K562 (cell line): ENCODE data around the gene HMX3. TPM values are rescaled to one million over a fixed set of nuclear protein-coding genes. Genes with fewer than 3 reads are reported as not detected.
A peak's percentile ranks its signal among the peaks of the same experiment; 100 is the strongest.

Source experiments
- ELF4 ChIP-seq: fragments of 450-650 bp; formaldehyde crosslinking; IDR thresholded peaks from 2 replicates; pipeline ENCODE4 v1.4.0; 2022; ENCODE audit warnings: missing genetic modification characterization
- PPARD ChIP-seq: fragments of 250-450 bp; sonication (Bioruptor Pico); IDR thresholded peaks from 2 replicates; pipeline ENCODE4 v1.8.0; 2022; ENCODE audit warnings: inconsistent platforms, mild to moderate bottlenecking, moderate library complexity
- PYGO2 ChIP-seq: fragments of 450-650 bp; IDR thresholded peaks from 2 replicates; pipeline ENCODE4 v1.6.1; 2016; ENCODE audit warnings: mild to moderate bottlenecking, missing genetic modification characterization, moderate library complexity, missing compliant biosample characterization
- RFX7 ChIP-seq: fragments of 250-450 bp; sonication (Bioruptor Pico); IDR thresholded peaks from 2 replicates; pipeline ENCODE4 v1.5.1; 2021; ENCODE audit warnings: mild to moderate bottlenecking
- SPI1 ChIP-seq: IDR thresholded peaks from 2 replicates; pipeline ENCODE4 v1.6.1; 2011; ENCODE audit warnings: low read depth, low read length, control low read depth, borderline replicate concordance
- TAF9B ChIP-seq: fragments of 450-650 bp; IDR thresholded peaks from 2 replicates; pipeline ENCODE4 v1.6.1; 2018; ENCODE audit warnings: mild to moderate bottlenecking; ENCODE audit not compliant: partially characterized antibody
- ZNF165 ChIP-seq: fragments of 250-450 bp; sonication (Bioruptor Pico); IDR thresholded peaks from 2 replicates; pipeline ENCODE4 v1.4.0; 2020; ENCODE audit warnings: borderline replicate concordance
- ZNF316 ChIP-seq: fragments of 450-650 bp; IDR thresholded peaks from 2 replicates; pipeline ENCODE4 v1.6.1; 2016
- ZNF561 ChIP-seq: fragments of 450-650 bp; formaldehyde crosslinking; conservative IDR thresholded peaks from 2 replicates; pipeline ENCODE4 v1.4.0; 2020; ENCODE audit warnings: mild to moderate bottlenecking, moderate library complexity
- ZNF707 ChIP-seq: fragments of 250-450 bp; sonication (Bioruptor Pico); conservative IDR thresholded peaks from 2 replicates; pipeline ENCODE4 v1.8.0; 2022; ENCODE audit warnings: inconsistent platforms, mild to moderate bottlenecking, moderate library complexity
- polyA plus RNA-seq, 8 experiments: library from polyadenylated mRNA; depleted of rRNA in 4 of 8; stranded (reverse) in 5 of 8; unstranded in 3 of 8; fragments of >200 nt; fragmentation: Nextera tagmentation in 2 of 8; fragmentation: Illumina TruSeq in 1 of 8; extraction: Ambion mirVana in 2 of 8; extraction: Trizol in 1 of 8; gene quantifications; 2 replicates each; pipeline versions ENCODE4 v1.2.1 to v1.2.3, GENCODE V29; 2011 to 2014; ENCODE audit warnings: inconsistent platforms in 1 of 8, missing spikeins in 1 of 8
- total RNA-seq, 7 experiments: library from RNA; depleted of rRNA in 6 of 7; stranded (reverse); fragments of >200 nt in 6 of 7; fragmentation: Illumina TruSeq in 2 of 7; extraction: Trizol in 2 of 7; gene quantifications; 2 replicates each; pipeline versions ENCODE4 v1.2.1 to v1.2.3, GENCODE V29; 2011 to 2021; ENCODE audit warnings: low replicate concordance in 1 of 7
- TF ChIP-seq, protein P1 (sequence below), 2 experiments: fragments of 450-650 bp in 1 of 2; sonication (generic) in 1 of 2; formaldehyde crosslinking in 1 of 2; IDR thresholded peaks; 2 replicates each; pipeline versions ENCODE4 v1.7.1 to v1.9.0; 2016 to 2022; ENCODE audit warnings: inconsistent platforms in 1 of 2, mild to moderate bottlenecking in 1 of 2, missing genetic modification reagents in 1 of 2
- TF ChIP-seq, protein P2 (sequence below): sonication (generic); formaldehyde crosslinking; IDR thresholded peaks from 2 replicates; pipeline ENCODE4 v1.8.0; 2022; ENCODE audit warnings: mild to moderate bottlenecking, missing genetic modification reagents
- TF ChIP-seq, protein P3 (sequence below): fragments of 450-650 bp; IDR thresholded peaks from 2 replicates; pipeline ENCODE4 v1.6.1; 2016
- TF ChIP-seq, protein P4 (sequence below): sonication (generic); formaldehyde crosslinking; IDR thresholded peaks from 2 replicates; pipeline ENCODE4 v1.8.0; 2022; ENCODE audit warnings: mild to moderate bottlenecking, missing genetic modification reagents

Gene HMX3
- total and polyA plus RNA-seq, 9 of the 15 experiments (the other 6 are each of a cell fraction or from before 2014, with no cell fraction given) = 0.55 to 43.5 (median 7.4) TPM; not detected in 2

DNA sequence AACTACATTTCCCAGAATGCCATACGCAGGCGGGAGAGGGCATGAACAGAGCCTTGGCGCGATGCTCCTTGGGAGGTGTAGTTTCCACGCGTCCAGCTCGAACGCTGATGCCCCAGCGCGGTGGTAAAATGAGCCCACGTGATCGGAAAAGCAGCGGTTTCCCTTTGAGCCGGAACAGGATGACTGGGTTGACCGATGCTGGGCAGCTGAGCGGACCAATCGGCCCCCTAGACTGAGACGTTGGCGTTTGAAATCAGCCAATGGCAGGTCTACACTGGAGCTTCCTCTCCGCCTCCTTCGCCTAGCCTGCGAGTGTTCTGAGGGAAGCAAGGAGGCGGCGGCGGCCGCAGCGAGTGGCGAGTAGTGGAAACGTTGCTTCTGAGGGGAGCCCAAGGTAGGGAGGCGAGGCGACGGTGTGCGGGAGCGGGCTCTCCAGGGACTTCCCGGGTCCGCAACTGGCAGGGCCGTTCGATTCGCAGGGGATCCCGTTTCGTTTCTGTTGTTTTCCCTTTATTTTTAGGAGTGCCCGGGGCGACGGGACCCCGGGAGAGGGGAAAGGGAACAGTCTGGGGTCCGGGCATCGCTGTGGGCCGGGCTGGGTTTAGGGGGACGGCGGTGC lies 18.4 kb downstream of the HMX3 start, which contains the start of gene BUB3 (continued):
- TF ChIP-seq, protein P1, sequence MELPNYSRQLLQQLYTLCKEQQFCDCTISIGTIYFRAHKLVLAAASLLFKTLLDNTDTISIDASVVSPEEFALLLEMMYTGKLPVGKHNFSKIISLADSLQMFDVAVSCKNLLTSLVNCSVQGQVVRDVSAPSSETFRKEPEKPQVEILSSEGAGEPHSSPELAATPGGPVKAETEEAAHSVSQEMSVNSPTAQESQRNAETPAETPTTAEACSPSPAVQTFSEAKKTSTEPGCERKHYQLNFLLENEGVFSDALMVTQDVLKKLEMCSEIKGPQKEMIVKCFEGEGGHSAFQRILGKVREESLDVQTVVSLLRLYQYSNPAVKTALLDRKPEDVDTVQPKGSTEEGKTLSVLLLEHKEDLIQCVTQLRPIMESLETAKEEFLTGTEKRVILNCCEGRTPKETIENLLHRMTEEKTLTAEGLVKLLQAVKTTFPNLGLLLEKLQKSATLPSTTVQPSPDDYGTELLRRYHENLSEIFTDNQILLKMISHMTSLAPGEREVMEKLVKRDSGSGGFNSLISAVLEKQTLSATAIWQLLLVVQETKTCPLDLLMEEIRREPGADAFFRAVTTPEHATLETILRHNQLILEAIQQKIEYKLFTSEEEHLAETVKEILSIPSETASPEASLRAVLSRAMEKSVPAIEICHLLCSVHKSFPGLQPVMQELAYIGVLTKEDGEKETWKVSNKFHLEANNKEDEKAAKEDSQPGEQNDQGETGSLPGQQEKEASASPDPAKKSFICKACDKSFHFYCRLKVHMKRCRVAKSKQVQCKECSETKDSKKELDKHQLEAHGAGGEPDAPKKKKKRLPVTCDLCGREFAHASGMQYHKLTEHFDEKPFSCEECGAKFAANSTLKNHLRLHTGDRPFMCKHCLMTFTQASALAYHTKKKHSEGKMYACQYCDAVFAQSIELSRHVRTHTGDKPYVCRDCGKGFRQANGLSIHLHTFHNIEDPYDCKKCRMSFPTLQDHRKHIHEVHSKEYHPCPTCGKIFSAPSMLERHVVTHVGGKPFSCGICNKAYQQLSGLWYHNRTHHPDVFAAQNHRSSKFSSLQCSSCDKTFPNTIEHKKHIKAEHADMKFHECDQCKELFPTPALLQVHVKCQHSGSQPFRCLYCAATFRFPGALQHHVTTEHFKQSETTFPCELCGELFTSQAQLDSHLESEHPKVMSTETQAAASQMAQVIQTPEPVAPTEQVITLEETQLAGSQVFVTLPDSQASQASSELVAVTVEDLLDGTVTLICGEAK (IDR thresholded peaks at IDR 0.05) = peak; percentile 94
- TF ChIP-seq, protein P1 (CRISPR knock-in tag; IDR thresholded peaks at IDR 0.05) = no peak
- TF ChIP-seq, protein P2, sequence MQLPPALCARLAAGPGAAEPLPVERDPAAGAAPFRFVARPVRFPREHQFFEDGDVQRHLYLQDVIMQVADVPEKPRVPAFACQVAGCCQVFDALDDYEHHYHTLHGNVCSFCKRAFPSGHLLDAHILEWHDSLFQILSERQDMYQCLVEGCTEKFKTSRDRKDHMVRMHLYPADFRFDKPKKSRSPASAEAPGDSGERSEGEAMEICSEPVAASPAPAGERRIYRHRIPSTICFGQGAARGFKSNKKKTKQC (CRISPR knock-in tag) = no peak
- no peak for TF ChIP-seq ZNF316
- no peak for TF ChIP-seq PPARD (CRISPR knock-in tag)
- TF ChIP-seq ZNF165 = no peak
- TF ChIP-seq ZNF707 (CRISPR knock-in tag) = no peak
- TF ChIP-seq, protein P3, sequence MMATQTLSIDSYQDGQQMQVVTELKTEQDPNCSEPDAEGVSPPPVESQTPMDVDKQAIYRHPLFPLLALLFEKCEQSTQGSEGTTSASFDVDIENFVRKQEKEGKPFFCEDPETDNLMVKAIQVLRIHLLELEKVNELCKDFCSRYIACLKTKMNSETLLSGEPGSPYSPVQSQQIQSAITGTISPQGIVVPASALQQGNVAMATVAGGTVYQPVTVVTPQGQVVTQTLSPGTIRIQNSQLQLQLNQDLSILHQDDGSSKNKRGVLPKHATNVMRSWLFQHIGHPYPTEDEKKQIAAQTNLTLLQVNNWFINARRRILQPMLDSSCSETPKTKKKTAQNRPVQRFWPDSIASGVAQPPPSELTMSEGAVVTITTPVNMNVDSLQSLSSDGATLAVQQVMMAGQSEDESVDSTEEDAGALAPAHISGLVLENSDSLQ = peak; percentile 99
- TF ChIP-seq RFX7 (CRISPR knock-in tag) = no peak
- TF ChIP-seq SPI1 = peak; percentile 34; the same call in 1 of the 2 replicates
- TF ChIP-seq, protein P4, sequence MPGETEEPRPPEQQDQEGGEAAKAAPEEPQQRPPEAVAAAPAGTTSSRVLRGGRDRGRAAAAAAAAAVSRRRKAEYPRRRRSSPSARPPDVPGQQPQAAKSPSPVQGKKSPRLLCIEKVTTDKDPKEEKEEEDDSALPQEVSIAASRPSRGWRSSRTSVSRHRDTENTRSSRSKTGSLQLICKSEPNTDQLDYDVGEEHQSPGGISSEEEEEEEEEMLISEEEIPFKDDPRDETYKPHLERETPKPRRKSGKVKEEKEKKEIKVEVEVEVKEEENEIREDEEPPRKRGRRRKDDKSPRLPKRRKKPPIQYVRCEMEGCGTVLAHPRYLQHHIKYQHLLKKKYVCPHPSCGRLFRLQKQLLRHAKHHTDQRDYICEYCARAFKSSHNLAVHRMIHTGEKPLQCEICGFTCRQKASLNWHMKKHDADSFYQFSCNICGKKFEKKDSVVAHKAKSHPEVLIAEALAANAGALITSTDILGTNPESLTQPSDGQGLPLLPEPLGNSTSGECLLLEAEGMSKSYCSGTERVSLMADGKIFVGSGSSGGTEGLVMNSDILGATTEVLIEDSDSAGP (CRISPR knock-in tag) = no peak
- no peak for TF ChIP-seq PYGO2 (tag)
- no peak for TF ChIP-seq ZNF561 (CRISPR knock-in tag)
- peak; percentile 74 for TF ChIP-seq TAF9B
- TF ChIP-seq ELF4 (CRISPR knock-in tag) = no peak
